Measurements from ENCODE around the gene KCTD2. TPM values are rescaled to one million over a fixed set of nuclear protein-coding genes. Genes with fewer than 3 reads are reported as not detected.
A peak's percentile ranks its signal among the peaks of the same experiment; 100 is the strongest.

The KCTD2 gene
- polyA plus RNA-seq, 2 of the 4 experiments (the other 2 are of a cell fraction), result 18.8 to 31.3 TPM

GRCh38 chr17:75084039-75084660 is 37.1 kb downstream of the KCTD2 start:
- ATAC-seq (no peak), DNase-seq (ENCODE audit: low read depth in 1 of 2, low spot score in 1 of 2) (peak in 1 of 2 experiments; percentile 78), FAIRE-seq (no peak)
- H3K4me1 ChIP-seq, result peaks cover 56% of the 10 kb centered on the region
- H3K9me3 ChIP-seq, result no peaks in the 10 kb centered on the region
- POLR2A ChIA-PET, result interaction anchor here (1.1 kb wide), 1 partner anchor 11 kb away, joined by 3 read pairs; no protein-coding TSS in a partner anchor
- CTCF ChIA-PET, result interaction anchor here (0.8 to 81.8 kb wide), 6 partner anchors 8 to 91 kb away, joined by 3 to 3429 read pairs (median 50); partner anchors contain the start of genes ARMC7 and NT5C
- H3K27ac ChIP-seq, result peak overlapping the region; percentile 45 to 83; a peak in 5 of 6 replicates
- TF ChIP-seq TFCP2L1 (CRISPR knock-in tag; IDR thresholded peaks at IDR 0.05), result no peak
- TF ChIP-seq MAFK (IDR thresholded peaks at IDR 0.05; ENCODE audit: partially characterized antibody), result peak; percentile 25
- TF ChIP-seq JUN (IDR thresholded peaks at IDR 0.05), result 0 out of 5 replicates have a peak, but pooled peaks of 1 of the 2 experiments have one; percentile 22
- 0 out of 2 replicates have a peak, but pooled peaks have one; percentile 4 for TF ChIP-seq RFX5 (IDR thresholded peaks at IDR 0.05)
- 51% methylated on average over 14 of the region's 14 CpGs for WGBS (ENCODE audit: missing lambda C conversion rate)
- H3K4me2 ChIP-seq, result peak overlapping the region; percentile 53
- H3K4me3 ChIP-seq, result no peak overlapping the region

DNA sequence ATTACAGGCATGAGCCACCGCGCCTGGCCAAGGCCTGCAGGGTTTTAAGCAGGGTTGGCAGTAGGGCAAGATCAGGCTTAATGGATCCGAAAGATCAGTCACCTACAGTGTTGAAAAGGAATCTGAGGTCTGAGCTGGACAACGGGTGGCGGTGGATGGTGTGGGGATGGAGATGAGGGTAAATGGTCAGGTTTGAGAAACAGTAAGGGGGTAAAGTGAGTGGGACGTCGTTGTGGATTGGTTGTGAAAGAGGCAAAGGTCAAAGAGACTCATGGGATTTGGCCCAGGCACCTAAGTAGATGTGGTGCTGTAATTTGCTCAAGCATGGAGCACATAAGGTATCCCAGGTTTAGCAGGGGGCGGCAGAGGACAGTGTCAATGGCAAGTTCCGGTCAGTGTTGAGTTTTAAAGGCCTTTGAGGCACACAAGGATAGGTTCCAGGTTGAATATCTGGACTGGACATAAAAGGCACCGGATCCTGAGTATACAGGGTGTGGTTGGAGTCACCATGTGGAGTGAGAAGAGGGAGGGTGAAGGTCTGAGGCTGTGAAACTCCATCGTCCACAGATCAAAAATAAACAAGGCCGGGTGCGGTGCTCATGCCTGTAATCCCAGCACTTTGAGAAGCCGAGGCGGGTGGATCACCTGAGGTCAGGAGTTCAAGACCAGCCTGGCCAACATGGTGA is 39.6 kb downstream of the KCTD2 start:
- FAIRE-seq (no peak), ATAC-seq (no peak), DNase-seq (ENCODE audit: low read depth in 1 of 2, low spot score in 1 of 2) (peak in 1 of 2 experiments; percentile 54)
- 46% methylated on average over 15 of the region's 15 CpGs for WGBS (ENCODE audit: missing lambda C conversion rate)
- no peak for TF ChIP-seq RAD21 (conservative IDR thresholded peaks at IDR 0.05 in 1 of 2, IDR thresholded peaks at IDR 0.05 in 1 of 2)
- TF ChIP-seq EHF (CRISPR knock-in tag; IDR thresholded peaks at IDR 0.05), result 0 out of 2 replicates have a peak, but pooled peaks have one; percentile 11
- no peak for TF ChIP-seq ZSCAN20 (CRISPR knock-in tag; IDR thresholded peaks at IDR 0.05)
- no peak for TF ChIP-seq JUN (IDR thresholded peaks at IDR 0.05)
- TF ChIP-seq HOXB13 (CRISPR knock-in tag; IDR thresholded peaks at IDR 0.05; ENCODE audit: low read depth), result peak; percentile 12; the same call in 1 of the 2 replicates
- no peak for TF ChIP-seq BHLHE40 (IDR thresholded peaks at IDR 0.05; ENCODE audit: low read depth, low read length)
- Histone ChIP-seq H3K27ac (peak overlapping the region; percentile 95 to 96), H3K4me2 (peak overlapping the region; percentile 92), H3K4me1 (peaks cover 69% of the 10 kb centered on the region), H3K9me3 (no peaks in the 10 kb centered on the region), H3K4me3 (peak overlapping the region; percentile 67)
- POLR2A ChIA-PET, result interaction anchor here (1.4 to 2.8 kb wide), 5 partner anchors 8 to 99 kb away, joined by 3 to 35 read pairs (median 18); partner anchors contain the start of gene CDR2L
- CTCF ChIA-PET, result interaction anchor here (1.5 to 81.8 kb wide), 5 partner anchors 16 to 115 kb away, joined by 3 to 3429 read pairs (median 94); partner anchors contain the start of genes ARMC7, NT5C and SUMO2

DNA sequence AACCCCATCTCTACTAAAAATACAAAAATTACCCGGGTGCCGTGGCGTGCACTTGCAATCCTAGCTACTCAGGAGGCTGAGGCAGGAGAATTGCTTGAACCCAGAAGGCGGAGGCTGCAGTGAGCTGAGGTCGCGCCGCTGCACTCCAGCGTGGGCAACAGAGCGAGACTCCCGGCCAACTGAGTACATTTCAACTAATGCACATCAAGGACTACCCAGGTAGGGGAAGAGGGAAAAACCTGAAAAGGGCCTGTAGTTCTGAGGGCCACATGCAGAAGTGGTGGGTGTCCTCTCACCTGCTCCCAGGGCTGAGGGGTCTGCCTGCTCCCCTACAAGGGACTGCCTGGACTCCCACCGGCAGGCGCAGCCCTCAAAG is 40.1 kb downstream of the KCTD2 start:
- Histone ChIP-seq H3K27ac (peak overlapping the region; percentile 95 to 96), H3K4me1 (peaks cover 75% of the 10 kb centered on the region), H3K4me2 (peak overlapping the region; percentile 92), H3K4me3 (peak overlapping the region; percentile 67), H3K9me3 (no peaks in the 10 kb centered on the region)
- ATAC-seq, result peak in 1 of 2 experiments; percentile 3; a peak in 4 of 6 replicates
- DNase-seq (ENCODE audit: low read depth in 1 of 2, low spot score in 1 of 2), result no peak
- ChIA-PET POLR2A (interaction anchor here (0.7 to 2.8 kb wide), 14 partner anchors 9 to 116 kb away, joined by 3 to 35 read pairs (median 9); partner anchors contain the start of genes ARMC7, CDR2L, HID1 and JPT1), CTCF (interaction anchor here (0.8 to 81.8 kb wide), 6 partner anchors 9 to 125 kb away, joined by 4 to 3429 read pairs (median 52); partner anchors contain the start of genes ARMC7 and NT5C)
- TF ChIP-seq, protein P1, sequence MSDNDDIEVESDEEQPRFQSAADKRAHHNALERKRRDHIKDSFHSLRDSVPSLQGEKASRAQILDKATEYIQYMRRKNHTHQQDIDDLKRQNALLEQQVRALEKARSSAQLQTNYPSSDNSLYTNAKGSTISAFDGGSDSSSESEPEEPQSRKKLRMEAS (IDR thresholded peaks at IDR 0.05), result peak; percentile 31
- TF ChIP-seq KDM1A (IDR thresholded peaks at IDR 0.05; ENCODE audit: low read depth), result 0 out of 2 replicates have a peak, but pooled peaks have one; percentile 13
- 0 out of 2 replicates have a peak, but pooled peaks have one; percentile 7 for TF ChIP-seq ZNF302 (CRISPR knock-in tag; IDR thresholded peaks at IDR 0.05)
- no peak for TF ChIP-seq CBX8 (IDR thresholded peaks at IDR 0.05)
- TF ChIP-seq EHF (CRISPR knock-in tag; IDR thresholded peaks at IDR 0.05), result 0 out of 2 replicates have a peak, but pooled peaks have one; percentile 38
- 0 out of 2 replicates have a peak, but pooled peaks have one; percentile 59 for TF ChIP-seq FOSB (CRISPR knock-in tag; IDR thresholded peaks at IDR 0.05)
- peak; percentile 63 for TF ChIP-seq HOXB13 (CRISPR knock-in tag; IDR thresholded peaks at IDR 0.05; ENCODE audit: low read depth)
- TF ChIP-seq EHMT2 (IDR thresholded peaks at IDR 0.05; ENCODE audit: low read depth), result no peak
- TF ChIP-seq MAFK (IDR thresholded peaks at IDR 0.05; ENCODE audit: partially characterized antibody), result no peak
- 21% methylated on average over 12 of the region's 12 CpGs for WGBS (ENCODE audit: missing lambda C conversion rate)
- no peak for FAIRE-seq
